NB4 (cell line): ENCODE measurements around the gene TENM4.
"Not testable (repeated sequence)": the region's sequence is repeated elsewhere in the genome, so short reads cannot be mapped to it uniquely, and the experiment has no call there.

Source experiments
- DNase-seq: peaks from one replicate; pipeline ENCODE4 v3.0.0; 2010; ENCODE audit warnings: low read depth
- H3K4me3 ChIP-seq: one replicate; pipeline ENCODE4 v1.5.1; 2011; ENCODE audit warnings: mild to moderate bottlenecking, low read depth, low read length, moderate library complexity
- MYC ChIP-seq: IDR thresholded peaks from 2 replicates; pipeline ENCODE4 v1.6.1; 2011; ENCODE audit warnings: low read depth, low read length
- POLR2A ChIP-seq: IDR thresholded peaks from 2 replicates; pipeline ENCODE4 v1.6.1; 2011; ENCODE audit warnings: mild to moderate bottlenecking; ENCODE audit not compliant: insufficient read length; ENCODE audit errors: extremely low read depth
- TF ChIP-seq, protein P1 (sequence below): IDR thresholded peaks from 2 replicates; pipeline ENCODE4 v1.6.1; 2011; ENCODE audit warnings: low read depth, low read length
- TF ChIP-seq, protein P2 (sequence below): IDR thresholded peaks from one replicate; pipeline ENCODE4 v1.5.1; 2012; ENCODE audit warnings: low read depth, low read length

TENM4 gene

GRCh38 chr11:79196950-79197349 lies 243.9 kb downstream of the TENM4 start:
- DNase-seq, result no peak
- TF ChIP-seq, protein P1, sequence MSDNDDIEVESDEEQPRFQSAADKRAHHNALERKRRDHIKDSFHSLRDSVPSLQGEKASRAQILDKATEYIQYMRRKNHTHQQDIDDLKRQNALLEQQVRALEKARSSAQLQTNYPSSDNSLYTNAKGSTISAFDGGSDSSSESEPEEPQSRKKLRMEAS, result no peak
- TF ChIP-seq, protein P2, sequence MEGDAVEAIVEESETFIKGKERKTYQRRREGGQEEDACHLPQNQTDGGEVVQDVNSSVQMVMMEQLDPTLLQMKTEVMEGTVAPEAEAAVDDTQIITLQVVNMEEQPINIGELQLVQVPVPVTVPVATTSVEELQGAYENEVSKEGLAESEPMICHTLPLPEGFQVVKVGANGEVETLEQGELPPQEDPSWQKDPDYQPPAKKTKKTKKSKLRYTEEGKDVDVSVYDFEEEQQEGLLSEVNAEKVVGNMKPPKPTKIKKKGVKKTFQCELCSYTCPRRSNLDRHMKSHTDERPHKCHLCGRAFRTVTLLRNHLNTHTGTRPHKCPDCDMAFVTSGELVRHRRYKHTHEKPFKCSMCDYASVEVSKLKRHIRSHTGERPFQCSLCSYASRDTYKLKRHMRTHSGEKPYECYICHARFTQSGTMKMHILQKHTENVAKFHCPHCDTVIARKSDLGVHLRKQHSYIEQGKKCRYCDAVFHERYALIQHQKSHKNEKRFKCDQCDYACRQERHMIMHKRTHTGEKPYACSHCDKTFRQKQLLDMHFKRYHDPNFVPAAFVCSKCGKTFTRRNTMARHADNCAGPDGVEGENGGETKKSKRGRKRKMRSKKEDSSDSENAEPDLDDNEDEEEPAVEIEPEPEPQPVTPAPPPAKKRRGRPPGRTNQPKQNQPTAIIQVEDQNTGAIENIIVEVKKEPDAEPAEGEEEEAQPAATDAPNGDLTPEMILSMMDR, result no peak
- no peak for TF ChIP-seq POLR2A
- no peak for TF ChIP-seq MYC
- H3K4me3 ChIP-seq, result no peak overlapping the region

DNA sequence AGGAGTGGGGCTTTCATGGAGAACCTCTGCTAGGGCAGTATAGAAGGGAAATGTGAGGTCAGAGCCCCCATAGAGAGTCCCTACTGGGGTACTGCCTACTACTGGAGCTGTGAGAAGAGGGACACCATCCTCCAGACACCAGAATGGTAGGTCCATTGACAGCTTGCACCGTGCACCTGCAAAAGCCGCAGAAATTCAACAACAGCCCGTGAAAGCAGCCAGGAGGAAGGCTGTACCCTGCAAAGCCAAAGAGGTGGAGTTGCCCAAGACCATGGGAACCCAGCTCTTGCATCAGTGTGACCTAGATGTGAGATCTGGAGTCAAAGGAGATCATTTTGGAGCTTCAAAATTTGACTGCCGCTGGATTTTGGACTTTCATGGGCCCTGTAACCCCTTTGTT lies 245.6 kb downstream of the TENM4 start:
- no peak for TF ChIP-seq MYC
- TF ChIP-seq, protein P2, result no peak
- no peak for TF ChIP-seq POLR2A
- TF ChIP-seq, protein P1, result no peak

DNA sequence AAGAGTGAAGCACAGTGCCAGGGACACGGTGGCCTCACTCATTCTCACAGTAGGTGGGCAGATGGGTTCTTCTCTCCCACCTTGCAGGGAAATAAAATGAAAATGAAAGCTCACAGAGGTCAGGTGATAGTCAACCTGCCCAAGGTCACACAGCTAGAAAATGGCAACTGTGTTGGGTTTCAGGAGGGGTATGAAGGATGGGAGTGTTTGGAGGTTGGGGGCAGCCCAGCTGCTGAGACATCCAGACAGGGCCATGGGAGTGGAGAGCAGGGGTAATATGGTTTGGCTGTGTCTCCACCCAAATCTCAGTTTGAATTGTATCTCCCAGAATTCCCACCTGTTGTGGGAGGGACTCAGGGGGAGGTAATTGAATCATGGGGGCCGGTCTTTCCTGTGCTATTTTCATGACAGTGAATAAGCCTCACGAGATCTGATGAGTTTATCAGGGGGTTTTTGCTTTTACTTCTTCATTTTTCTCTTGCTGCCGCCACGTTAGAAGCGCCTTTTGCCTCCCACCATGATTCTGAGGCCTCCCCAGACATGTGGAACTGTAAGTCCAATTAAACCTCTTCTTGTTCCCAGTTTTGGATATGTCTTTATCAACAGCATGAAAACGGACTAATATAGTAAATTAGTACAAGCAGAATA lies 247.0 kb downstream of the TENM4 start:
- TF ChIP-seq, protein P2, result no peak
- no peak for TF ChIP-seq POLR2A
- TF ChIP-seq MYC, result no peak
- TF ChIP-seq, protein P1, result no peak
- DNase-seq, result no peak
- no peak overlapping the region for H3K4me3 ChIP-seq

More for the DNA sequence above, 245.6 kb downstream of the TENM4 start:
- DNase-seq, result no peak
- no peak overlapping the region for H3K4me3 ChIP-seq

DNA sequence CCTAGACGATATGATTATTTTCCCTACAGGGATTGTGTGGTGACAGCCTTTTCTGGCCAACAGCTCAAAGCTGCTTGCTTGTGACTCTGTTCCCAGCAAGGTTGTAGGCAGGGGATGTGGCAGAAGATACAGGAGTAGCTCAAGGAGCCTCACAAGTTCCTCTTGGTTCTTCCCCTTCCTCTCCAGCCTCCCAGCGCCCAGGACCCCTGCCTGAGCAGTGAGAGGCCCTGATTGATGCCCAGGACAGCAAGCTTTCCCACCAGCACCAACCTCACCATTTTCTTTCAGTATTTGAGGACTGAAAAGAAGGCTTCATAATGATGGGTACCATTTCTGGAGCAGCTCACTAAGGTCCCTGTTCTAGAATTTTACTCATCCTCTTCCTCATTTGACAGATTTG lies 248.0 kb downstream of the TENM4 start:
- TF ChIP-seq MYC (no peak), POLR2A (no peak)
- TF ChIP-seq, protein P2, result no peak
- TF ChIP-seq, protein P1, result no peak
- DNase-seq, result no peak
- H3K4me3 ChIP-seq, result no peak overlapping the region

DNA sequence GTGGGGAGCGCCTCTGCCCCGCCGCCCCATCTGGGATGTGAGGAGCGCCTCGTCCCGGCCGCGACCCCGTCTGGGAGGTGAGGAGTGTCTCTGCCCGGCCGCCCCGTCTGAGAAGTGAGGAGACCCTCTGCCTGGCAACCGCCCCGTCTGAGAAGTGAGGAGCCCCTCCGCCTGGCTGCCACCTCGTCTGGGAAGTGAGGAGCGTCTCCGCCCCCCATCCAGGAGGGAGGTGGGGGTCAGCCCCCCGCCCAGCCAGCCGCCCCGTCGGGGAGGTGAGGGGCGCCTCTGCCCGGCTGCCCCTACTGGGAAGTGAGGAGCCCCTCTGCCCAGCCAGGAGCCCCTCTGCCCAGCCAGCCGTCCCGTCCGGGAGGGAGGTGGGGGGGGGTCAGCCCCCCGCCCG lies 249.1 kb downstream of the TENM4 start:
- DNase-seq, H3K4me3 ChIP-seq: not testable (repeated sequence)

DNA sequence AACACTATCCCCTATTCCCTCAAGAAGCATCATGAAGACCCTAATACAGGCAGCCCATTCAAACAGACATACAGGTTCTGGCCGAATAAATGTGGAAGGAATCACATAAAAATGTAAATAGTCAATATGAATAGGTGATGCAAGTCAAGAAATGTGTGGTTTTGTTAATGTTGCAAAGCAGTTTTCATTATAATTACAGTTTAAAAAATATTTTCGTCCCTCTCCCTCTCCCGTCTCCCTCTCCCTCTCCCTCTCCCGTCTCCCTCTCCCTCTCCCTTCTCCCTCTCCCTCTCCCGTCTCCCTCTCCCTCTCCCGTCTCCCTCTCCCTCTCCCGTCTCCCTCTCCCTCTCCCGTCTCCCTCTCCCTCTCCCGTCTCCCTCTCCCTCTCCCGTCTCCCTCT lies 250.3 kb downstream of the TENM4 start:
- H3K4me3 ChIP-seq, DNase-seq: not testable (repeated sequence)

- TF ChIP-seq, protein P2, result no peak
- TF ChIP-seq POLR2A, result no peak
- DNase-seq, result no peak
- H3K4me3 ChIP-seq, result no peak overlapping the region
Observed at GRCh38 chr11:79189601-79190000, 251.2 kb downstream of the TENM4 start.
